ENCODE measurements around the gene UNC50. TPM values are rescaled to one million over a fixed set of nuclear protein-coding genes. Genes with fewer than 3 reads are reported as not detected.
A peak's percentile ranks its signal among the peaks of the same experiment; 100 is the strongest.

The UNC50 gene
- total and polyA plus RNA-seq, 8 donors = 10.3 to 71.4 (median 36.2) TPM

DNA sequence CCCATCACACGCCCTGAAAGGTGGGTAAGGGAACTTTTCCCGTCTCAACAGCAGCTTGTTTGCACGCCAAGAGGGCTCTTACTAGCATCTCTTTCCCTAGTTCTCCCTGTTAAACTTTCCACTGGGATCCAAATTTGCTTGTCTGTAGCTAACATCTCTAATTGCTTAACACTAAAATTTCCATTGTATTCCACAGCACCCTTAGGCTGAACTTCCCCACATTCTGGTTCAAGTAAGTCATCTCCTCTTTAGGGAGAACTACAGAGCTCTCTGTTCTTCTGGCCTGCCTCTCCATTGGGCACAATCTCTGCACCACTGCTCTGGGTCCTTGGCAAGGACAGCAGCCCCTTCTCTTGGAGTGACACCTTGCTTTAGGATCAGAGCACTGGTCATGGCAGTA, 24.0 kb downstream of the UNC50 start:
- intact Hi-C loops (cut with DNase I; ENCODE audit: low total_unique reads) = no loop called here
- Histone ChIP-seq H3K4me1 (no peaks in the 10 kb centered on the region), H3K4me3 (no peak overlapping the region), H3K27ac (no peak overlapping the region), H3K9me3 (no peaks in the 10 kb centered on the region), H3K36me3 (peaks cover 25 to 82% (median 73%) of the 10 kb centered on the region in 4 donors), H3K27me3 (no peaks in the 10 kb centered on the region)
- no peak for TF ChIP-seq POLR2A (IDR thresholded peaks at IDR 0.05)
- TF ChIP-seq, protein P1, sequence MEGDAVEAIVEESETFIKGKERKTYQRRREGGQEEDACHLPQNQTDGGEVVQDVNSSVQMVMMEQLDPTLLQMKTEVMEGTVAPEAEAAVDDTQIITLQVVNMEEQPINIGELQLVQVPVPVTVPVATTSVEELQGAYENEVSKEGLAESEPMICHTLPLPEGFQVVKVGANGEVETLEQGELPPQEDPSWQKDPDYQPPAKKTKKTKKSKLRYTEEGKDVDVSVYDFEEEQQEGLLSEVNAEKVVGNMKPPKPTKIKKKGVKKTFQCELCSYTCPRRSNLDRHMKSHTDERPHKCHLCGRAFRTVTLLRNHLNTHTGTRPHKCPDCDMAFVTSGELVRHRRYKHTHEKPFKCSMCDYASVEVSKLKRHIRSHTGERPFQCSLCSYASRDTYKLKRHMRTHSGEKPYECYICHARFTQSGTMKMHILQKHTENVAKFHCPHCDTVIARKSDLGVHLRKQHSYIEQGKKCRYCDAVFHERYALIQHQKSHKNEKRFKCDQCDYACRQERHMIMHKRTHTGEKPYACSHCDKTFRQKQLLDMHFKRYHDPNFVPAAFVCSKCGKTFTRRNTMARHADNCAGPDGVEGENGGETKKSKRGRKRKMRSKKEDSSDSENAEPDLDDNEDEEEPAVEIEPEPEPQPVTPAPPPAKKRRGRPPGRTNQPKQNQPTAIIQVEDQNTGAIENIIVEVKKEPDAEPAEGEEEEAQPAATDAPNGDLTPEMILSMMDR (IDR thresholded peaks at IDR 0.05) = no peak
- TF ChIP-seq POLR2AphosphoS5 (IDR thresholded peaks at IDR 0.05) = no peak
- DNase-seq = no peak
- WGBS, 5 donors = 85 to 98% (median 89%) methylated on average over 3 of the region's 3 CpGs

DNA sequence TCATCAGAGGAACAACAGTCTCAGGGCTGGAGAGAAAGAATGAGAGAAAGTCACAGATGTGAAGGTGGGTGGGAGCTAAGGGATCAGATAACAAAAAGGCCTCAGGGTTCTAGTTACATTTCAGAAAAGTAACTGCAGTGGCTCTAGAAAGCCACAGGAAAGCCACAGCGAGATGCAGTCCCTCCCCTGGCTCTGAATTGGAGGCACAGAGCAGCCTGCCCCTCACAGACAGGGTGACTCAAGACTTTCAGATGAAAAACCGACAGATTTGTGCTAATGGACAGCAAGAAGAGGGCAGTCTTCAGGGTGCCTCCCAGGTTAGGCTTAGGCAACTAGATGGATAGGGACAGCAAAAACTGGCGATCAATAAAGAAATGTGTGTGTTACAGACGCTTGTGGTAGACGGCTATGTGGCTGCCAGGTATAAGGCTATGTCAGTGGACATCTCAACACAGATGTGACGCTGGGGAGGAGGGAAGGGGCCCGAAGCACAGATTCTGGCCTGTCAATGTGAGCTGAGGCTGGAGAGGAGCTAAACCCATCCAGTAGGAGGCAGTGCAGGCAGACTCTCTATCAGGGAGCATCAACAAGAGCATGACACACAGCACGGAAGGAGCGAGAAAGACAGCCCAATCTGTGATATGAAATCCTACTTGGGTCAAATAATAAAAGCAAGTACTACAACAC, 26.2 kb downstream of the UNC50 start:
- intact Hi-C loops (cut with DNase I; ENCODE audit: low total_unique reads) = no loop called here
- Histone ChIP-seq H3K9me3 (no peaks in the 10 kb centered on the region), H3K4me3 (no peak overlapping the region), H3K4me1 (no peaks in the 10 kb centered on the region), H3K36me3 (peaks cover 25 to 97% (median 93%) of the 10 kb centered on the region in 4 donors), H3K27ac (no peak overlapping the region), H3K27me3 (no peaks in the 10 kb centered on the region)
- TF ChIP-seq, protein P1 (IDR thresholded peaks at IDR 0.05) = peak in 1 of 7 experiments; percentile 8
- no peak for TF ChIP-seq POLR2A (IDR thresholded peaks at IDR 0.05)
- no peak for TF ChIP-seq EP300 (IDR thresholded peaks at IDR 0.05)
- TF ChIP-seq POLR2AphosphoS5 (IDR thresholded peaks at IDR 0.05) = no peak
- DNase-seq = peak in 1 of 2 donors; percentile 30
- 75 to 82% (median 79%) methylated on average over 9 of the region's 9 CpGs for WGBS, 5 donors

DNA sequence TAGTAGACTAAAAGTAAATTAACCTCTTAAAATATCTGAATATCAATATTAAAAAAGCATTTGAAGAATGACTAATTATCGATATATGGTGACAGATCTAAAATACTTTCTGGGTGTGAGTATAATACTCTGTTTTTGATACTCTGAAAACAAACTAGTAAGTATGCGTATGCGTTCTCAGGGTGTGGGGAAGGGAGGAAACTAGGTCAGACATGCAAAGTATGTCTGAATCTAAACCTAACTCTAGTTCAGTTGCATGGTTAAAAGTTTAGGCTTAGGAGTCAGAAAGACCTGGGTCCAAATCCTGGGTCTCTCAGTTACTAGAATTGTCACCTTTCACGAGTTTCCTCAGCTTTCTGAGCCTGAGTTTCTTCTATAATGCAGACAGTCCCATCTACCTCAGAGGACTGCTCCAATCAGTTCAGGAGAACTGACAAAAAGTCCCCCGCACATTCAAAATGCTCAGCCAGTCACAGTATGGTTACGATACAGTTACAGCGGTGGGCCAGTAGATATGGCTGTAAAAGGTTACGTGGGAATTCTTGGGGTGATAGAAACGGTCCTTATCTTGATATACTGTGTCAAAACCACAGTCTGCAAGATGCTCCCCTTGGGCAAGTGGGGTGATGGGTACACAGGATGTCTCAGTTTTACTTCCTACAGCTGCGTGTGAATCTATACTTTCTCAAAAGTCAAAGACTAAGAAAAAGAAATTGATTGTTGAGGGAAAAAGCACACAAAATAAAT, 29.2 kb downstream of the UNC50 start:
- TF ChIP-seq EP300 (IDR thresholded peaks at IDR 0.05) (no peak), POLR2AphosphoS5 (IDR thresholded peaks at IDR 0.05) (no peak), POLR2A (IDR thresholded peaks at IDR 0.05) (no peak)
- TF ChIP-seq, protein P1 (IDR thresholded peaks at IDR 0.05) = no peak
- no peaks in the 10 kb centered on the region for H3K4me1 ChIP-seq
- no peak overlapping the region for H3K4me3 ChIP-seq
- H3K27ac ChIP-seq = no peak overlapping the region
- intact Hi-C loops (cut with DNase I; ENCODE audit: low total_unique reads) = no loop called here
- H3K9me3 ChIP-seq = no peaks in the 10 kb centered on the region
- 74 to 81% (median 78%) methylated on average over 10 of the region's 10 CpGs for WGBS, 5 donors
- no peaks in the 10 kb centered on the region for H3K27me3 ChIP-seq
- DNase-seq = peak in 1 of 2 donors; percentile 14
- peaks cover 10 to 90% (median 88%) of the 10 kb centered on the region in 4 donors for H3K36me3 ChIP-seq

DNA sequence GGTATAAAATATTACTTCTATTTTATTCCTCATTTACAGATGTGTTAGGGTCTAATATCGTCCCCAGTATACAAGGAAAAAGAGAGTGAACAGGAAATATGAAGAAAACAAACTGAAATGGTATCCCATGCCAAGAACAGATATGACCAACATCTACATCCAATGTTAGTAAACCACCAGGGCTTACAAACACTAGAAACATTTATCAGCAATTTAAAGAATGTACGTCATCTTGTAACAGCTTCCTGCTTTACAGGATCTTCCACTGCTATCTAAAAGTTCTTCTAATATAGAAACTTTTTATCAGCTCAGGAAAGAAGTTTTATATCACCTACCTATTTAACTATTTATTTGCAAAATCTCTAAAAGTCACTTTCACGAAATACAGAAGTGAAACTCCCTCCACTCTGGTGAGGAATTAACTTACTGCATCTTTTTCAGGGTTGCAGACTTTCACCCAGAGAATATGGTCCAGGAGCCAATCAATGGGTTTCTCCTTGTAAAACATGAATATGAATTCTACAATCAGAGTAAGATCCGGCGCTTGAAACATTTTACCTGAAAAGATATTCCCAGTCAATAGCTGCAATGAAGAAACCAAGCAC, 35.2 kb downstream of the UNC50 start:
- Histone ChIP-seq H3K36me3 (peaks cover 8 to 68% (median 65%) of the 10 kb centered on the region in 4 donors), H3K4me1 (no peaks in the 10 kb centered on the region), H3K27me3 (no peaks in the 10 kb centered on the region), H3K27ac (no peak overlapping the region), H3K9me3 (no peaks in the 10 kb centered on the region), H3K4me3 (no peak overlapping the region)
- no peak for DNase-seq
- intact Hi-C loops (cut with DNase I; ENCODE audit: low total_unique reads) = no loop called here
- 61 to 80% (median 67%) methylated on average over 5 of the region's 5 CpGs for WGBS, 5 donors
- TF ChIP-seq EP300 (IDR thresholded peaks at IDR 0.05) (no peak), POLR2AphosphoS5 (IDR thresholded peaks at IDR 0.05) (no peak), POLR2A (IDR thresholded peaks at IDR 0.05) (no peak)
- TF ChIP-seq, protein P1 (IDR thresholded peaks at IDR 0.05) = no peak

Data from stomach (tissue), 9 donors.